Articular chondrocyte of knee joint (primary cell): ENCODE results near the gene ZNF490. TPM values are rescaled to one million over a fixed set of nuclear protein-coding genes. Genes with fewer than 3 reads are reported as not detected.

Experiments
- total RNA-seq: library from RNA; depleted of rRNA; stranded (reverse); fragments of >200 nt; gene quantifications from 2 replicates; pipeline ENCODE4 v1.2.3, GENCODE V29; 2012

ZNF490 gene
- total RNA-seq: 10.7 and 14.8 TPM in 2 replicates

DNA sequence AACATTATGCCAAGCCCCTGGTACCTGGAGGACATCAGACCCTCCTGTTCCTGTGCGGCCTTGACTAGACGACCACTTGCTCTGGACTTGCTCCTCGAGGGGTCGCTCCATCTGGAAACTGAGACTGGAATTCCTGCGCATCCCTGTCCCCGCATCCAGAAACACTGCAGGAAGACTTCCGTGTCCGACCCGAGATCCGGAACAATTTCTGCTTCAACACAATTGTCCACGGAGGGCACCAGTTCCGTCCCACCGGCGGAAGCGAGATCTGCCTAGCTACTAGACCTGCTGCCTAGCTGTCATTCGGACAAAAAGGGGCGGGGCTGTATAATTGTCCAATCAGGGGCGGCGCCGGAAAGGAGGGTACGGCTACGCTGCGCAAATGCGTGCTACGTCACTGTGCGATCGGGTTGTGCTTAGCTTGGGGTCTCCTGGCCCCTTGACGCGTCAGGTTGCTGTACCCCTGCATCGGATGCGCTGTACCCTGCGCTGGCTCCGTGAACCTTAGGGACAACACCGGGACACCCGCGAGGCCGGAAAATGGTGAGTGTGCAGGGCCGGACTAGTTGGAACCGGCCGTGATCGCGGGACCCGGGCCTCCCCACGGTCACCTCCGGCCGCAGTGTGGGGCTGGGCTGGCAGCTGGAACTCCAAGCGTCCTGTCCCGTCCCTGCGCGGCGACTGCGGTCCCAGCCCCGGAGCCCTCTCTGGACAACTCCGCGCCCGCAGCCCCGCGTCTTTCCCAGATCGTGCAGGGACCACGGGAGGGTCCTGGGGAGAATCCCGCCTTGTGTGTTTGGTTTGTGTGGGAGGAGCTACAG is at the start of gene ZNF490, which contains the start of gene ZNF791:
TSS of gene ZNF490 (minus strand) at position 274 of the 821 bp plus-strand sequence. CDS start at position 141, 133 bp downstream.
TSS of gene ZNF791 (plus strand) at position 381 of the 821 bp plus-strand sequence. CDS start at position 541, 160 bp downstream.

GRCh38 chr19:12551060-12551832 is 59.4 kb downstream of the ZNF490 start, which contains the start of gene ZNF564:
TSS of gene ZNF564 (minus strand) at chr19:12551482. CDS start at chr19:12551332, 150 bp downstream.

Other genes with a start within 250 kb of the ZNF490 start
- gene ZNF442, start 245.1 kb downstream of the ZNF490 start, total RNA-seq: 4.5 and 4.8 TPM in 2 replicates
- 2.9 and 4.4 TPM in 2 replicates for gene ZNF799, start 209.5 kb downstream of the ZNF490 start, total RNA-seq
- 2.4 and 5.0 TPM in 2 replicates for gene ZNF443, start 169.8 kb downstream of the ZNF490 start, total RNA-seq
- 5.5 and 7.7 TPM in 2 replicates for gene ZNF709, start 126.0 kb downstream of the ZNF490 start, total RNA-seq
- 9.8 and 12.3 TPM in 2 replicates for gene ZNF564, start 59.3 kb downstream of the ZNF490 start, total RNA-seq
- gene ZNF791, start 107 bp upstream of the ZNF490 start, total RNA-seq: 19.7 and 26.6 TPM in 2 replicates
- gene MAN2B1, start 55.9 kb upstream of the ZNF490 start, total RNA-seq: 35.5 and 40.5 TPM in 2 replicates
- 6.5 and 6.7 TPM in 2 replicates for gene WDR83, start 56.0 kb upstream of the ZNF490 start, total RNA-seq
- 31.4 and 38.3 TPM in 2 replicates for gene DHPS, start 71.1 kb upstream of the ZNF490 start, total RNA-seq
- gene GNG14, start 77.2 kb upstream of the ZNF490 start, total RNA-seq: not detected in 2 replicates
- 4.8 and 9.8 TPM in 2 replicates for gene FBXW9, start 85.8 kb upstream of the ZNF490 start, total RNA-seq
- 40.3 and 44.4 TPM in 2 replicates for gene TNPO2, start 113.1 kb upstream of the ZNF490 start, total RNA-seq
- 122 and 133 TPM in 2 replicates for gene TRIR, start 123.9 kb upstream of the ZNF490 start, total RNA-seq
- 75.5 and 78.6 TPM in 2 replicates for gene GET3, start 126.7 kb upstream of the ZNF490 start, total RNA-seq
- not detected in 2 replicates for gene BEST2, start 141.0 kb upstream of the ZNF490 start, total RNA-seq
- 17.4 and 17.8 TPM in 2 replicates for gene HOOK2, start 164.7 kb upstream of the ZNF490 start, total RNA-seq
- 137 and 196 TPM in 2 replicates for gene JUNB, start 180.7 kb upstream of the ZNF490 start, total RNA-seq
- 169 and 213 TPM in 2 replicates for gene PRDX2, start 191.0 kb upstream of the ZNF490 start, total RNA-seq
- not detected in 2 replicates for gene THSD8, start 191.3 kb upstream of the ZNF490 start, total RNA-seq
- gene RNASEH2A, start 195.8 kb upstream of the ZNF490 start, total RNA-seq: 13.2 and 14.3 TPM in 2 replicates
- gene RTBDN, start 223.8 kb upstream of the ZNF490 start, total RNA-seq: not detected in 2 replicates
- gene MAST1, start 227.7 kb upstream of the ZNF490 start, total RNA-seq: 0.11 and 0.13 TPM in 2 replicates